Measurements from ENCODE around the gene FGF4.

FGF4 gene

DNA sequence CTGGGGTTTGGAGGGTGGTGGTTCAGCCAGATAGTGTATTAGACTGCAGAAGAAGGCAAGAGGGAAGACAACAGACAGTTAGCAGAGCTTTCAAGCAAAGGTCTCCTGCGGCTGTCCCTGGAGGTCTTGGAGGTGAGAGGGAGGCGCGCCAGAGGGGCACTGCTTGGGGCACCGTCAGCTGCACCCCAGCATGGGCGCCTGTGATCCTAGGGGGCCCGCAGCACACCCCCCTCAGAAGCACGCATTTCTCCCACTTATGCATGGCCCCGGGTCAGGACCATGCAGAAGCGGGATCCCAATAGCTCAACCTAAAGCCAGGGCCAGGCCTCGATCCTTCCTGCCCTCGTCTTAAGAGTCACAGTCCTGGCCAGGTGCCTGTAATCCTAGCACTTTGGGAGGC lies 26.5 kb downstream of the FGF4 start:
- no peaks in the 10 kb centered on the region for H3K36me3 Mint-ChIP-seq (ENCODE audit: insufficient read depth)
- peaks cover 45% of the 10 kb centered on the region for H3K27me3 Mint-ChIP-seq
- H3K27ac Mint-ChIP-seq (ENCODE audit: low read depth) = no peak overlapping the region
- ATAC-seq (replicated peaks; ENCODE audit: extremely low read depth, poor library complexity, severe bottlenecking) = no peak
- H3K4me1 Mint-ChIP-seq = no peaks in the 10 kb centered on the region
- no peaks in the 10 kb centered on the region for H3K9me3 Mint-ChIP-seq
- no peak for DNase-seq (ENCODE audit: low spot score in 2 of 2)
- H3K4me3 Mint-ChIP-seq = no peak overlapping the region

DNA sequence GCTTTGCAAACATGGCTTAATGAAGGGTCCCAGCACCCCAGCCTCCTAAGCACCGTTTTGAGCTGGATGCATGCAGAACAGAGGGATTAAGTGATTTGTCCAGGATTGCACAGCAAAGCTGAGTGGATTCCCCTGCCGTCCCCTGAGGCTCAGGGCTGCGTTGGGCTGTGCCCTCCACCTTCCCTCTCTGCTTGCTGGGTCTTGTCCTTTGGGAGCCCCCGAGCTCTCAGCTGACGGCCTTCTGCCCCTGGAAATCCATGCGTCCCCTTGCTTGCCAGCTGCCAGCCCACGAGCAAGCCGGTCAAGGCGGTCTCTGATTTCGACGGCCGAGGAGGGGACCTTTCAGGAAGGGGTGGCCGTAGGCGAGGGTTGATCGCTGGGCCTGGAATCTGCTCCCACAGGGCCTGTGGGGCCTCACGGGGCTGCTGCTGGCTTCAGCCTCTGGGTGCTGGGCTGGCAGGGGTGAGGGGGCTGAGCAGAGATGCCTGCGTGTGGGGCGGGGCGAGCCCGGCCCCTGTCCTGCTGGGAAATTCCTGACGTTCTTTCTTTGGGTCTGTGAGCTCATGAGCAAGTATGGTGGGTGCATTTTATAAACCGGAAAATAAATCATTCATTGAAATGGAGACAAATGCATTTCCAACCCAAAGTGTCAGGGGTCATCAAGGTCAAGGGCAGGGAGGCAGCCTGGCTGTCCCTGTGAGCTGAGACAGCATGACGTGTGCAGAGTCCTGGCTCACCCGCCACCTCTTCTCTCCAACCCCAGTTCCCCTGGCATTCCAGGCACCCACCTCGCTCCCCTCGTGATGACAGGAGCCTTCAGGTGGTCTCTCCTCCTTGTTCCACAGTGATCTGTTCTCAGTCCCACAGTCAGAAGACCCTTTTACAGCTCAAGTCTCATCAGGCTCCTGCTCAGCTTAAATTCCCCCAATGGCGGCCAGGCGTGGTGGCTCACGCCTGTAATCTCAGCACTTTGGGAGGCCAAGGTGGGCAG lies 28.1 kb downstream of the FGF4 start:
- H3K9me3 Mint-ChIP-seq = no peaks in the 10 kb centered on the region
- DNase-seq (ENCODE audit: low spot score in 2 of 2) (no peak), ATAC-seq (replicated peaks; ENCODE audit: extremely low read depth, poor library complexity, severe bottlenecking) (no peak)
- H3K4me1 Mint-ChIP-seq = no peaks in the 10 kb centered on the region
- H3K27ac Mint-ChIP-seq (ENCODE audit: low read depth) = no peak overlapping the region
- H3K36me3 Mint-ChIP-seq (ENCODE audit: insufficient read depth) = no peaks in the 10 kb centered on the region
- H3K27me3 Mint-ChIP-seq = peaks cover 56% of the 10 kb centered on the region
- no peak overlapping the region for H3K4me3 Mint-ChIP-seq

DNA sequence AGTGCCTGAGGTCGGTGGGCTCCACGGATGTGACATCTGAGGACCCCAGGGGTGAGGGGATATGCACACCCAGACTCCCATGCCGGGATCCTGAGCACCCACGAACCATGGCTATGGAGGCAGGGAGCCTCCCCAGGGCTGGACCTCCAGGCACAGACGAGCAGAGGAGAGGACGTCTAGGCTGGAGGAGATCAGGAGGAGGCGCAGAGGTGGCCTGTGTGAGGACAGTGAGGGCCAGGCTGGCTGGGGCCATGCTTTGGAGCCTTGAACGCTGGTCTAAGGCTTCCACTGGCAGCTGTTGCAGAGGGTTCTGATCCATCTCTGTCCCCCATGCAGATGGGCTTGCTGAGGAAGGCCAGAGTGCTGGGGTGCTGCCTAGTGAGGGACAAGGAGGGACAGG lies 29.0 kb downstream of the FGF4 start:
- Mint-ChIP-seq H3K27ac (ENCODE audit: low read depth) (no peak overlapping the region), H3K4me1 (no peaks in the 10 kb centered on the region), H3K9me3 (no peaks in the 10 kb centered on the region), H3K36me3 (ENCODE audit: insufficient read depth) (no peaks in the 10 kb centered on the region), H3K4me3 (no peak overlapping the region), H3K27me3 (peaks cover 64% of the 10 kb centered on the region)
- ATAC-seq (replicated peaks; ENCODE audit: extremely low read depth, poor library complexity, severe bottlenecking) = no peak
- DNase-seq (ENCODE audit: low spot score in 2 of 2) = no peak

DNA sequence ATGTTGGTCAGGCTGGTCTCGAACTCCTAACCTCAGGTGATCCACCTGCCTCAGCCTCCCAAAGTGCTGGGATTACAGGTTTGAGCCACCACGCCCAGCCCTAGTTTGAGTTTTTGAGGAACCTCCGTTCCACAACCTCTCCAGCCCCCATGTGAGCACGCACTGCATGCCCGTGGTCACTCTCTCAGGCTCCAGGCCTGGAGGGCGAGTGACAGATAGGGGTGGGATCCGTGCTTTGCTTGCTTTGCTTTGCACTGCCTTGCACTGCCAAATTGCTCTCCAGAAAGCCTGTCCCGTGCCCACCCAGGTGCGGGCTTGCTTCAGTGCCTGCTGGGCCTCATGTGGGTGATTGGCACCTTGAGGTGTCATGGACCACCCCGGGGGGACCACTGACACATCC lies 29.9 kb downstream of the FGF4 start:
- Mint-ChIP-seq H3K4me3 (no peak overlapping the region), H3K4me1 (no peaks in the 10 kb centered on the region), H3K27me3 (peaks cover 64% of the 10 kb centered on the region), H3K27ac (ENCODE audit: low read depth) (no peak overlapping the region), H3K9me3 (no peaks in the 10 kb centered on the region), H3K36me3 (ENCODE audit: insufficient read depth) (no peaks in the 10 kb centered on the region)
- DNase-seq (ENCODE audit: low spot score in 2 of 2) (no peak), ATAC-seq (replicated peaks; ENCODE audit: extremely low read depth, poor library complexity, severe bottlenecking) (no peak)

DNA sequence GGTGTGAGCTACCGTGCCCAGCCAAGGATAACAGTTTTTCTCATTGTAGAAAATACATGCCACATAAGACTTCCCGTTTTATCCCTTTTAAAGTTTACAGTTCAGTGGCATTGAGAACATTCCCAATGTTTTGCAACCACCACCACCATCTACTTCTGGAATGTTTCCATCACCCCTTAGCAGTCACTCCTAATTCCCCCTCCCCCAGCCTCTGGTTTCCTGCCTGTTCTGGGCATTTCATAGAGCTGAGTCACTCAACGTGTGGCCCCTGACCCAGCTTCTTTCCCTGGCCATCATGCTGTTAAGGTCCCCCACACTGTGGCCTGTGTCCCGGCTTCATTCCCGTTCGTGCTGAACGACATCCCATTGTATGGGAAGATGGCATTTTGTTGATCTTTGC lies 30.7 kb downstream of the FGF4 start:
- no peak overlapping the region for H3K27ac Mint-ChIP-seq (ENCODE audit: low read depth)
- DNase-seq (ENCODE audit: low spot score in 2 of 2) = no peak
- no peaks in the 10 kb centered on the region for H3K36me3 Mint-ChIP-seq (ENCODE audit: insufficient read depth)

DNA sequence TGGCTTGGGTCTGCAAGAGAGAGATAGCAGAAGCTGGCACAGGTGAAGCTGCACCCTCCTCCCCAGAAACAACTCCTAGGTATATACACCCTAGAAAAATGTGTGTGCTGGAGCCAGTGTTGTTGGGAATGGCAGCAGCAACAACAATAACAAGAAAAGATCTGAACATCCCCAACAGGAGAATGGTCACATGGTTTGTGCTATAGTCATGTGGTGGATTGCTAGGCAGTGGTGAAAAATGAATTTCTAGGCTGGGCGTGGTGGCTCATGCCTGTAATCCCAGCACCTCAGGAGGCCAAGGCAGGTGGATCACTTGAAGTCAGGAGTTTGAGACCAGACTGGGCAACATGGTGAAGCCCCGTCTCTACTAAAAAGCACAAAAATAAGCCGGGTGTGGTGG lies 40.3 kb downstream of the FGF4 start:
- Mint-ChIP-seq H3K9me3 (peaks cover 14% of the 10 kb centered on the region), H3K27ac (ENCODE audit: low read depth) (no peak overlapping the region)

More for the DNA sequence above, 30.7 kb downstream of the FGF4 start:
- H3K4me3 Mint-ChIP-seq = no peak overlapping the region
- peaks cover 2% of the 10 kb centered on the region for H3K9me3 Mint-ChIP-seq
- peaks cover 64% of the 10 kb centered on the region for H3K27me3 Mint-ChIP-seq
- no peak for ATAC-seq (replicated peaks; ENCODE audit: extremely low read depth, poor library complexity, severe bottlenecking)
- no peaks in the 10 kb centered on the region for H3K4me1 Mint-ChIP-seq

DNA sequence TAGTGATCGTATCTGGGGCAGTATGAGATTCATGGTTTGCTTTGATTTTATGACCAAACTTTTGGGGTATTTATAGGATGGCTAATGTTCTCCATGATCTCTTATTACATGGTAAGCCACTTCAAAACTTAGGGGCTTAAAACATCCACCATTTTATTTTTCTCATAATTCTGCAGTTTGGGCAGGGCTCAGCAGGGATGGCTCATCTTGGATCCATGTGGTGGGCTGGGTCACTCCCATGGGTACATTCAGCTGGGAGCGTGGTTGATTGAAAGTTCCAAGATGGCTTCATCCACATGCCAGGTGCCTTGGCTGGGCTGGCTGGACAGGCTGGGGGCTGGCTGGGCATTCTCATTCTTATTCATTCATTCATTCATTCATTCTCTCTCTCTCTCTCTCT lies 40.8 kb downstream of the FGF4 start:
- peaks cover 57% of the 10 kb centered on the region for H3K27me3 Mint-ChIP-seq
- H3K4me1 Mint-ChIP-seq = no peaks in the 10 kb centered on the region
- H3K36me3 Mint-ChIP-seq (ENCODE audit: insufficient read depth) = peaks cover 2% of the 10 kb centered on the region
- no peak overlapping the region for H3K4me3 Mint-ChIP-seq
- ATAC-seq (replicated peaks; ENCODE audit: extremely low read depth, poor library complexity, severe bottlenecking) (no peak), DNase-seq (ENCODE audit: low spot score in 2 of 2) (no peak)
- no peak overlapping the region for H3K27ac Mint-ChIP-seq (ENCODE audit: low read depth)
- peaks cover 12% of the 10 kb centered on the region for H3K9me3 Mint-ChIP-seq

More for the DNA sequence above, 40.3 kb downstream of the FGF4 start:
- peaks cover 2% of the 10 kb centered on the region for H3K36me3 Mint-ChIP-seq (ENCODE audit: insufficient read depth)
- DNase-seq (ENCODE audit: low spot score in 2 of 2) (no peak), ATAC-seq (replicated peaks; ENCODE audit: extremely low read depth, poor library complexity, severe bottlenecking) (no peak)
- H3K4me3 Mint-ChIP-seq = no peak overlapping the region
- peaks cover 52% of the 10 kb centered on the region for H3K27me3 Mint-ChIP-seq
- H3K4me1 Mint-ChIP-seq = no peaks in the 10 kb centered on the region

DNA sequence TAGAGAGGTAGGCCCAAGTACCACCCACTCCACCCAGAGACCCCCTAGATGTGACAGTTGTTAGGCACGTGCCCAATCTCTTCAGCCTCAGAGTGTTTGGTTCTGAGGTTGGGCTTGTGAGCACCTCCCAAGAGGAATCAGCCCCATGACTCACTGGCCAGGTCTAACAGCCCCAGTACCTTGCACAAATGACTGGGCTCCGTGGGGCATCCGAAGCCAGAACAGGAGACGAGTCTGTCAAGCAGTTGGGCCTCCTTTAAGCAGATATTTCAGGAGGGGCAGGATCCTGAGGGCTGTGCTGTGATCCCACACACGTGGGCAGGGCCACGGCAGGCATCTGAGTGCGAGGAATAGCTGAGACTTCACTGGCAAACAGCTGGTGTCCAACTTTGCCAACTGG lies 42.2 kb downstream of the FGF4 start:
- Mint-ChIP-seq H3K4me3 (no peak overlapping the region), H3K4me1 (no peaks in the 10 kb centered on the region), H3K9me3 (peaks cover 10% of the 10 kb centered on the region), H3K36me3 (ENCODE audit: insufficient read depth) (peaks cover 2% of the 10 kb centered on the region), H3K27ac (ENCODE audit: low read depth) (no peak overlapping the region), H3K27me3 (peaks cover 69% of the 10 kb centered on the region)
- ATAC-seq (replicated peaks; ENCODE audit: extremely low read depth, poor library complexity, severe bottlenecking) = no peak
- no peak for DNase-seq (ENCODE audit: low spot score in 2 of 2)

DNA sequence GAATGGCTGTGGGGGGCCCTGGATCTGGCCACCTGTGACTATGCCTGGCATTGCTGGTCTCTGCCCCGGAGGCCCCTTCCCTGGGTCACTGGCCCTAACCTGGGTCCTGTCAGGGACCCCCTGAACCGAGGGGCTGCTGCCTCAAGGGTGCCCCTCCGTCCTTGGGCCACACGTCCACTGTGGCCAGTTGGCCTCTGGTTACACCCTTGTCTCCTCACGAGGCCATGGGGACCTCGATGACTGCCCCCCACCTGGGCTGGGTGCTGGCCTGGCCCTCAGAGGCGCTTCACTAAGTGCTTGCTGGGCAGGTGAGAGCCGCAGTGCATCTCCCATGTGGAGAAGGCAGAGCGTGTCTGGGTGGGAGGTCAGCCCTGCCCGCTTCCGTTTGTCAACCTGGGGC lies 44.0 kb downstream of the FGF4 start:
- Mint-ChIP-seq H3K36me3 (ENCODE audit: insufficient read depth) (peaks cover 2% of the 10 kb centered on the region), H3K9me3 (peaks cover 10% of the 10 kb centered on the region), H3K4me1 (no peaks in the 10 kb centered on the region), H3K27me3 (peaks cover 87% of the 10 kb centered on the region), H3K27ac (ENCODE audit: low read depth) (no peak overlapping the region), H3K4me3 (no peak overlapping the region)
- DNase-seq (ENCODE audit: low spot score in 2 of 2) (no peak), ATAC-seq (replicated peaks; ENCODE audit: extremely low read depth, poor library complexity, severe bottlenecking) (no peak)

DNA sequence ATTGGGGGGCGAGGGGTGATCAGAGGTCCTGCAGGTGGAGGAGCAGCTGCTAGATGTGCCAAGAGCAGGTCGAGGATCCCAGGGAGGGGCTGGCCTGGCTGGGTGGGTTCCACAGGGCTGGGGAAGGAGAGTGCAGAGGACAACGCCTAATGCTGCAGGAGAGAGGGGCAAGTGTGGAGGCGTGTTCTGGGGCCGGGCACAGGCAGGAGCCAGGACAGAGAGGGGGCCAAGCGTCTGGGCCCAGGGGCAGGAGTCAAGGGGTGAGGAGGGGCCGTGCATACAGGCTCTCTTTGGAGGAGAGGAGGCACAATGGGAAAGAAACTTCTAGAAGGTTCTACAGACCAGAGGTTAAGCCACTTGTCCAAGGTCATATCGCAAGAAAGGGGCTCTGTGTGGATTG lies 44.6 kb downstream of the FGF4 start:
- no peak overlapping the region for H3K4me3 Mint-ChIP-seq
- H3K4me1 Mint-ChIP-seq = no peaks in the 10 kb centered on the region
- no peak overlapping the region for H3K27ac Mint-ChIP-seq (ENCODE audit: low read depth)
- H3K36me3 Mint-ChIP-seq (ENCODE audit: insufficient read depth) = peaks cover 2% of the 10 kb centered on the region
- H3K27me3 Mint-ChIP-seq = peaks cover 93% of the 10 kb centered on the region
- H3K9me3 Mint-ChIP-seq = peaks cover 10% of the 10 kb centered on the region
- ATAC-seq (replicated peaks; ENCODE audit: extremely low read depth, poor library complexity, severe bottlenecking) (no peak), DNase-seq (ENCODE audit: low spot score in 2 of 2) (no peak)

DNA sequence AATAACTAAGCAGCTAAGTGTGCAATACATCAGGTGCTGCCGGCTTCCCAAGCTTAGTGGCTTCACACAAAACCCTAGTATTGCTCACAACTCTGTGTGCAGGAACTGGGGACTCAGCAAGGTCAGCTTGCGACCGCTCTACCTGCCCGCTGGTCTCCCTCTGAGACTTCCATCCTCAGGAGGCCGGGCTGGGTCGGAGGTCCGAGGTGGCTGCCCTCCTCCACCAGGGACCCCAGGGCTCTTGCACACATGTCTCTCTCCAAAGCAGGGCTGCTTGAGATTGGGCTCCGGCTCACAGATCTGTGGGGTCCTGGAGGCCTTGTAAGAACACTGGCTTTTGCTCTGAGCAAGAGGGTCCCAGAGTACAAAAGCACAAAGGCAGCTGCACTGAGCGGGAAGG lies 45.9 kb downstream of the FGF4 start:
- Mint-ChIP-seq H3K9me3 (peaks cover 3% of the 10 kb centered on the region), H3K4me1 (no peaks in the 10 kb centered on the region), H3K27ac (ENCODE audit: low read depth) (no peak overlapping the region), H3K27me3 (peaks cover 96% of the 10 kb centered on the region), H3K36me3 (ENCODE audit: insufficient read depth) (no peaks in the 10 kb centered on the region), H3K4me3 (no peak overlapping the region)
- ATAC-seq (replicated peaks; ENCODE audit: extremely low read depth, poor library complexity, severe bottlenecking) (no peak), DNase-seq (ENCODE audit: low spot score in 2 of 2) (no peak)

DNA sequence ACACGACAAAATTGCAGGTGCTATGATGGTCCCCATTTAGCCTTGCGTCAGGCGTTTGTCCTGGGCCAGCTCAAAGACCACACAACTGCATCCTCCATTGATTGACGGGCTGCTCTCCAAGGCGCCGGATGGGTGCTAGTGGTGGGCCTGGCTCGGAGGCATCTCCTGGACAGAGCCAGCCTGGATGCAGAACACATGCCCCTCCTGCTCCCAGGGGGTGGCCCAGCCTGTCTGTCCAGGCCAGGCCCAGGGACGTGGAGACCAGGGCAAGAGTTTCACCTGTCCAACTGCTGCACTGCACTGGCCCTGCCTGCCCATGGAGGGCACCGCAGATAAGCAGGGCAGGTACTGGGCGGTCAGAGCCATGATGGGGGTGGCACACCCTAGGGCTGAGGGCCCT lies 47.9 kb downstream of the FGF4 start:
- Mint-ChIP-seq H3K9me3 (no peaks in the 10 kb centered on the region), H3K4me1 (no peaks in the 10 kb centered on the region), H3K4me3 (no peak overlapping the region), H3K27me3 (peaks cover 93% of the 10 kb centered on the region), H3K27ac (ENCODE audit: low read depth) (no peak overlapping the region), H3K36me3 (ENCODE audit: insufficient read depth) (no peaks in the 10 kb centered on the region)
- DNase-seq (ENCODE audit: low spot score in 2 of 2) (no peak), ATAC-seq (replicated peaks; ENCODE audit: extremely low read depth, poor library complexity, severe bottlenecking) (no peak)

DNA sequence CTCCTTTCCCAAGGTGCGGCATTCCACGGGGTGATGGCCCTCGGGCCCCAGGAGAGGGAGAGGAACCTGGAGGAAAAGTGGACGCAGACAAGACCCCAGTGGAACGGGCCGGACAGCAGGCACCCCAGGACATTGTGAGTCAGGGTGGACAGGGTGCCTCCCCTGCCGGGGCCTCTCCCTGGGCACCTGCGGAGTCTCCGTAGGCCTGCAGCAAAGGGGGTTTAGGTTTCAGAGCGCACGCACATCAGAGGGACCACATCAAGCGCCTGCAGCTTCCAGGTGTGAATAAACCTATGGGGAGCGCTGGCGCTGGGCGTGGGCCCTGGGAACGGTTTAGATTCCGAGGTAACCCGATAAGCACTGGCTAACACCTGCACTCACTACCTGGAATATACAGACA lies 48.7 kb downstream of the FGF4 start:
- no peak overlapping the region for H3K4me3 Mint-ChIP-seq
- H3K4me1 Mint-ChIP-seq = no peaks in the 10 kb centered on the region
- no peaks in the 10 kb centered on the region for H3K36me3 Mint-ChIP-seq (ENCODE audit: insufficient read depth)
- no peak overlapping the region for H3K27ac Mint-ChIP-seq (ENCODE audit: low read depth)
- H3K27me3 Mint-ChIP-seq = peaks cover 93% of the 10 kb centered on the region
- ATAC-seq (replicated peaks; ENCODE audit: extremely low read depth, poor library complexity, severe bottlenecking) (no peak), DNase-seq (ENCODE audit: low spot score in 2 of 2) (no peak)
- H3K9me3 Mint-ChIP-seq = no peaks in the 10 kb centered on the region

Data from central memory CD8-positive, alpha-beta T cell (primary cell).